K562 (cell line): ENCODE measurements around the gene TLE3. TPM values are rescaled to one million over a fixed set of nuclear protein-coding genes. Genes with fewer than 3 reads are reported as not detected.
A peak's percentile ranks its signal among the peaks of the same experiment; 100 is the strongest.

Experiments
- ATF4 ChIP-seq: fragments of 450-650 bp; formaldehyde crosslinking; IDR thresholded peaks from 2 replicates; pipeline ENCODE4 v1.4.0; 2022; ENCODE audit warnings: mild to moderate bottlenecking, moderate library complexity
- BDP1 ChIP-seq: IDR thresholded peaks from 3 replicates; pipeline ENCODE4 v1.6.1; 2011; ENCODE audit not compliant: insufficient read length, insufficient read depth
- CTCFL ChIP-seq: IDR thresholded peaks from 2 replicates; pipeline ENCODE4 v1.6.1; 2011; ENCODE audit warnings: borderline replicate concordance, low read depth, mild to moderate bottlenecking, moderate library complexity, low read length; ENCODE audit not compliant: insufficient read depth, poor library complexity, severe bottlenecking
- CXXC5 ChIP-seq: fragments of 250-450 bp; sonication (Bioruptor Pico); IDR thresholded peaks from 2 replicates; pipeline ENCODE4 v1.8.0; 2022; ENCODE audit warnings: inconsistent platforms, mild to moderate bottlenecking, moderate library complexity
- FIP1L1 ChIP-seq: fragments of 200-400 bp; formaldehyde crosslinking; IDR thresholded peaks from 2 replicates; pipeline ENCODE4 v1.6.1; 2018; ENCODE audit warnings: mild to moderate bottlenecking, low read depth, low read length; ENCODE audit not compliant: poor library complexity, severe bottlenecking
- FOXO4 ChIP-seq: fragments of 450-650 bp; formaldehyde crosslinking; IDR thresholded peaks from 2 replicates; pipeline ENCODE4 v1.4.0; 2020; ENCODE audit warnings: mild to moderate bottlenecking, moderate library complexity
- MCM5 ChIP-seq: fragments of 450-650 bp; IDR thresholded peaks from 2 replicates; pipeline ENCODE4 v1.6.1; 2016; ENCODE audit warnings: low read depth
- MECOM ChIP-seq: fragments of 250-450 bp; sonication (Bioruptor Pico); IDR thresholded peaks from 2 replicates; pipeline ENCODE4 v1.8.0; 2022; ENCODE audit warnings: inconsistent platforms
- PHB2 ChIP-seq: fragments of 450-650 bp; IDR thresholded peaks from 2 replicates; pipeline ENCODE4 v1.6.1; 2017; ENCODE audit warnings: low read depth
- POLR2A ChIP-seq: fragments of 450-650 bp; conservative IDR thresholded peaks from 2 replicates; pipeline ENCODE4 v1.6.1; 2016
- POLR2B ChIP-seq: fragments of 450-650 bp; IDR thresholded peaks from 2 replicates; pipeline ENCODE4 v1.6.1; 2018; ENCODE audit warnings: low read depth; ENCODE audit not compliant: partially characterized antibody
- SAP30 ChIP-seq: fragments of 200-600 bp; sonication (generic); IDR thresholded peaks from 2 replicates; pipeline ENCODE4 v1.6.1; 2012; ENCODE audit warnings: borderline replicate concordance, low read depth, mild to moderate bottlenecking, moderate library complexity, low read length, control low read depth, inconsistent platforms; ENCODE audit not compliant: insufficient read depth, poor library complexity, severe bottlenecking
- TAF15 ChIP-seq: fragments of 200-400 bp; formaldehyde crosslinking; IDR thresholded peaks from 2 replicates; pipeline ENCODE4 v1.6.1; 2017; ENCODE audit warnings: mild to moderate bottlenecking, low read depth, low read length, moderate library complexity
- TBL1XR1 ChIP-seq, 2 experiments: IDR thresholded peaks; 2 replicates each; pipeline ENCODE4 v1.6.1; 2012; ENCODE audit warnings: improper control_type of control experiment in 2 of 2, low read length in 2 of 2, mild to moderate bottlenecking in 1 of 2
- TEAD4 ChIP-seq, 2 experiments: sonication (generic) in 1 of 2; formaldehyde crosslinking in 1 of 2; IDR thresholded peaks; 2 replicates each; pipeline versions ENCODE4 v1.6.1 to v1.8.0; 2012 to 2022; ENCODE audit warnings: borderline replicate concordance in 1 of 2, inconsistent platforms in 1 of 2, low read length in 1 of 2, mild to moderate bottlenecking in 1 of 2, missing genetic modification reagents in 1 of 2
- ZBTB49 ChIP-seq: sonication (generic); formaldehyde crosslinking; IDR thresholded peaks from 2 replicates; pipeline ENCODE4 v1.8.0; 2022; ENCODE audit warnings: missing genetic modification reagents, mild to moderate bottlenecking, borderline replicate concordance
- ZSCAN29 ChIP-seq: fragments of 450-650 bp; IDR thresholded peaks from 2 replicates; pipeline ENCODE4 v1.6.1; 2017
- polyA plus RNA-seq, 8 experiments: library from polyadenylated mRNA; depleted of rRNA in 4 of 8; stranded (reverse) in 5 of 8; unstranded in 3 of 8; fragments of >200 nt; fragmentation: Nextera tagmentation in 2 of 8; fragmentation: Illumina TruSeq in 1 of 8; extraction: Ambion mirVana in 2 of 8; extraction: Trizol in 1 of 8; gene quantifications; 2 replicates each; pipeline versions ENCODE4 v1.2.1 to v1.2.3, GENCODE V29; 2011 to 2014; ENCODE audit warnings: inconsistent platforms in 1 of 8, missing spikeins in 1 of 8
- total RNA-seq, 7 experiments: library from RNA; depleted of rRNA in 6 of 7; stranded (reverse); fragments of >200 nt in 6 of 7; fragmentation: Illumina TruSeq in 2 of 7; extraction: Trizol in 2 of 7; gene quantifications; 2 replicates each; pipeline versions ENCODE4 v1.2.1 to v1.2.3, GENCODE V29; 2011 to 2021; ENCODE audit warnings: low replicate concordance in 1 of 7

The TLE3 gene
- total and polyA plus RNA-seq, 9 of the 15 experiments (the other 6 are each of a cell fraction or from before 2014, with no cell fraction given), result 1.5 to 84.2 (median 14.1) TPM

DNA sequence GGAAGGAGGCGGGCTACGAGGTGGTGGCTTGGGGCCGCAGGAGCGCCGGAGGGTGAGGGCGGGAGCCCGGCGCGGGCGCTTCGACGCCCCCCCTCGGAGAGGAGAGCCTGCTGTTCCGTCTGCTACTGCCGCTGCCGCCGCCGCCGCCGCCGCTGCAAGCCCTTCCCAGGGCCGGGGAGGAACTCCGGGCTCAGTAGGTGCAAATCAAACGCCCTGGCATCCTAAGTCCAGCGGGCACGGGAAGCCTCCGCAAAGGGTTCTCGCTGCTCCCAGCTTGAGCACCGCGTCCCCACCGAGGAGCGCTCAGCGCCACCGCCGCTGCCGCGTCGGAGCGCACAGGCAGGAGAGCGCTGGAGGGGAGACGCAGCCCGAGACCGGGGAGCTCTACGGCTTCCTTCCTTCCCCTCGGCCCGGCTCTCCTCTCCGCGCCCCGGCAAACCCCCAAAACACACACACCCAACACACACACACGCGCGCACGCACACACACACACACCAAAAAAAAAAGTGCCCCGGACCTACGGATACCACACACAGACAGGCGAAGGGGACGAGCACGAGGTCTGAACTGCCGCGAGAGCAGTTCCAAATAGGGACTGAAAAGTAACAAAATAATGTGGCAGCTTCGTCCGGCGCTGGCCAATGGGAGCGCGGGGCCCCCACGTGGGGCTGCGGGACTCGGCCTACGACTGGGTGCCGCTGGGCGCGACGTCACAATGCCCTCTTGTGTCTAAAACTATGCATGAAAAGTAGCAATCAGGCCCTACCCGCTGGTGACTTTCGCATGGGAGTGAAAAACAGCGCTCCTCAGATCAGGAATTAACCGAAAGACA, at the start of gene TLE3 (continued):
- TF ChIP-seq TAF15 (no peak), CXXC5 (peak; percentile 70), BDP1 (no peak), ATF4 (CRISPR knock-in tag) (no peak), POLR2B (peak; percentile 96), FIP1L1 (no peak), MCM5 (no peak), MECOM (CRISPR knock-in tag) (no peak), CTCFL (peak; percentile 80), TEAD4 (IDR thresholded peaks at IDR 0.05; ENCODE audit: low read length) (no peak), TEAD4 (CRISPR knock-in tag; IDR thresholded peaks at IDR 0.05; ENCODE audit: borderline replicate concordance) (no peak), SAP30 (peak; percentile 61), ZSCAN29 (no peak), POLR2A (peak; percentile 98), FOXO4 (CRISPR knock-in tag) (no peak), ZBTB49 (CRISPR knock-in tag) (no peak), PHB2 (no peak), TBL1XR1 (IDR thresholded peaks at IDR 0.05; ENCODE audit: low read length in 2 of 2) (peak in 1 of 2 experiments; percentile 23; a peak in 1 of 4 replicates)
